Ascending aorta (tissue), 2 donors: ENCODE measurements around the gene MYEOV. TPM values are rescaled to one million over a fixed set of nuclear protein-coding genes. Genes with fewer than 3 reads are reported as not detected.

ENCODE experiments used
- DNase-seq, 2 donors: peaks; one replicate each; pipeline ENCODE4 v3.0.0-alpha.2; 2019; ENCODE audit warnings: low spot score in 2 of 2
- H3K27ac ChIP-seq, 2 donors: fragments of 200-600 bp; sonication (generic); one replicate each; pipeline ENCODE4 v1.5.1; 2016 to 2017; ENCODE audit warnings: mild to moderate bottlenecking in 1 of 2
- H3K27me3 ChIP-seq: fragments of 200-600 bp; sonication (generic); one replicate; pipeline ENCODE4 v1.5.1; 2017
- H3K36me3 ChIP-seq, 2 donors: fragments of 200-600 bp; sonication (generic); one replicate each; pipeline ENCODE4 v1.5.1; 2016
- H3K4me1 ChIP-seq, 2 donors: fragments of 200-600 bp; sonication (generic); one replicate each; pipeline ENCODE4 v1.5.1; 2016 to 2017; ENCODE audit warnings: mild to moderate bottlenecking in 1 of 2
- H3K4me3 ChIP-seq, 2 donors: fragments of 200-600 bp; sonication (generic); one replicate each; pipeline ENCODE4 v1.5.1; 2016 to 2017; ENCODE audit warnings: mild to moderate bottlenecking in 1 of 2
- H3K9me3 ChIP-seq, 2 donors: fragments of 200-600 bp; sonication (generic); one replicate each; pipeline ENCODE4 v1.5.1; 2016
- intact Hi-C: fragments of 100-400 bp; cut with DNase I; formaldehyde crosslinking; loops from one replicate; pipeline ENCODE4 v1.15.1; 2023
- total RNA-seq: library from RNA; depleted of rRNA; stranded (reverse); fragments of >200 nt; gene quantifications from one replicate; pipeline ENCODE4 v1.1.0, GENCODE V29; 2016
- TF ChIP-seq, protein P1 (sequence below), 3 experiments: fragments of 200-600 bp in 2 of 3; fragments of 450-650 bp in 1 of 3; sonication (generic) in 2 of 3; IDR thresholded peaks; one replicate each; pipeline ENCODE4 v1.5.1; 2016 to 2019; ENCODE audit warnings: antibody characterized with exemption in 3 of 3, mild to moderate bottlenecking in 1 of 3, moderate library complexity in 1 of 3

The MYEOV gene
- total RNA-seq, 1 donor from 2014 or later, result not detected

DNA sequence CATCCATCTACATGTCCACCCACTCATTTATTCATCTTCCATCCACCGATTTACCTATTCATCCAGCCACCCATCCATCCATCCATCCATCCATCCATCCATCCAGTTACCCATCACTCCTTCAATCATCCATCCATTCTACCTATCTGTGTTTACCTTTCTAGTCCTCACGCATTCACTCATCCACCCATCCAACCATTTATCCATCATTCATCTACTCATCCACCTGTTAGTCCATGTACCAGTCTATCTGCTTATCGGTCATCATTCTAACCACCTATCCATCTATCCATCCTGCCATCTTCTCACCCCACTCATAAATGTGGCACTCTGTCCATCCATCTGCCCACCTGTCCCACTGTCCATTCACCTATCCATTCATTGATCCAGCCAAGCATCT lies 21.9 kb upstream of the MYEOV start:
- H3K27me3 ChIP-seq, result no peaks in the 10 kb centered on the region
- no peak overlapping the region for H3K27ac ChIP-seq
- H3K4me1 ChIP-seq, result no peaks in the 10 kb centered on the region
- TF ChIP-seq, protein P1, sequence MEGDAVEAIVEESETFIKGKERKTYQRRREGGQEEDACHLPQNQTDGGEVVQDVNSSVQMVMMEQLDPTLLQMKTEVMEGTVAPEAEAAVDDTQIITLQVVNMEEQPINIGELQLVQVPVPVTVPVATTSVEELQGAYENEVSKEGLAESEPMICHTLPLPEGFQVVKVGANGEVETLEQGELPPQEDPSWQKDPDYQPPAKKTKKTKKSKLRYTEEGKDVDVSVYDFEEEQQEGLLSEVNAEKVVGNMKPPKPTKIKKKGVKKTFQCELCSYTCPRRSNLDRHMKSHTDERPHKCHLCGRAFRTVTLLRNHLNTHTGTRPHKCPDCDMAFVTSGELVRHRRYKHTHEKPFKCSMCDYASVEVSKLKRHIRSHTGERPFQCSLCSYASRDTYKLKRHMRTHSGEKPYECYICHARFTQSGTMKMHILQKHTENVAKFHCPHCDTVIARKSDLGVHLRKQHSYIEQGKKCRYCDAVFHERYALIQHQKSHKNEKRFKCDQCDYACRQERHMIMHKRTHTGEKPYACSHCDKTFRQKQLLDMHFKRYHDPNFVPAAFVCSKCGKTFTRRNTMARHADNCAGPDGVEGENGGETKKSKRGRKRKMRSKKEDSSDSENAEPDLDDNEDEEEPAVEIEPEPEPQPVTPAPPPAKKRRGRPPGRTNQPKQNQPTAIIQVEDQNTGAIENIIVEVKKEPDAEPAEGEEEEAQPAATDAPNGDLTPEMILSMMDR (IDR thresholded peaks at IDR 0.05), result no peak
- intact Hi-C loops, result no loop called here
- no peaks in the 10 kb centered on the region for H3K9me3 ChIP-seq
- H3K4me3 ChIP-seq, result no peak overlapping the region
- H3K36me3 ChIP-seq, result no peaks in the 10 kb centered on the region
- no peak for DNase-seq

DNA sequence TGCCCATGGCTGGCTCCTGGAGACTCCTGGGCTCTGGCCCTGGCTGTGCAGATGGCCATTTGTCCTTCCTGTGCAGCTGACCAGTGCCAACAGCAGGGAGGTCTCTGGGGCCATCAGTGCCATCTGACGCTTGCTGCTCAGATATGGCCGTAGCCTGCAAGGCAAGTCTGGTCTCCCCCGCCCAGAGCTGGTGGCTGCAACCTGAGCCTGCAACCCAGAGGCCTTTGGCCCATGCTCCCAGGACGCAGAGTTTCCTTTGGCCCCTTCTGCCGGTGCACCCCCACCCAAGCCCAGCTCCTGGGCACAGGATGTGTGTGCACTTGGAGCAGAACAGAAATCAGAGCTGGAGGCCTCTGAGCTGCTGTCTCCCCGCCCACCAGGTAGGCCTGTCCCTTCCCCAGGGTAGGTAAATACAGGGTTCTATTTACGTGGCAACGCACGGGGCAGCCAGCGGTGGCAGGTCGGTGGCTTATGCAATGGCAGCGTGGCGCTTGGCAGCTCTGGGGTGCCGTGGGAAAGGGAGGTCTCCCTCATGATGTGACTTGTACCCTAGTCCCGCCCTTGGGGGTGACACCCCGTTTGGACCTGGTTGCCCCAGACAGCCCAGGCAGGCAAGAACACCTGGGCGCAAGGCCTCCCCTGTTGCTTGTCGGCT lies 21.0 kb upstream of the MYEOV start:
- H3K36me3 ChIP-seq, result no peaks in the 10 kb centered on the region
- intact Hi-C loops, result no loop called here
- H3K4me3 ChIP-seq, result no peak overlapping the region
- no peaks in the 10 kb centered on the region for H3K4me1 ChIP-seq
- no peak for DNase-seq
- TF ChIP-seq, protein P1 (IDR thresholded peaks at IDR 0.05), result no peak
- no peak overlapping the region for H3K27ac ChIP-seq
- H3K27me3 ChIP-seq, result no peaks in the 10 kb centered on the region
- H3K9me3 ChIP-seq, result no peaks in the 10 kb centered on the region

DNA sequence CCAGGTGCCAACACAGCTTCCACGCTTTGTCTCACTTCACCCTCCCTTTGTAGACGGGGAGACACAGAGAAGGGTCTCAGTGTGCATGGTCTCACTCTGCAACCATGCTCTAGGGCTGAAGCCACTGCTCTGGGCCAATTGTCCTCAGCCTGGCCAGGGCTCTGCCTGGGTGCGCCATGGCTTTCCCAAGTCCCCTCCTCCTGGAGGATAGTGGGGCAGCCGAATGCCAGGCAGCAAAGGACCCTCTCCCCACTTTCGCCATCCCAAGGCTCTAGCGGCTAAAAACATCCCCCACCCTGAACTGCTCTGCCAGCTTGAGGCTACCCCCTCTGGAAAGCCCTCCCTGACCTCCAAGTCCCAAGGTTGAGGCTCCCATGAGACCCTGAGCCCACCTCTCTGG lies 20.4 kb upstream of the MYEOV start:
- TF ChIP-seq, protein P1 (IDR thresholded peaks at IDR 0.05), result no peak
- no peaks in the 10 kb centered on the region for H3K4me1 ChIP-seq
- DNase-seq, result no peak
- H3K4me3 ChIP-seq, result no peak overlapping the region
- no peaks in the 10 kb centered on the region for H3K9me3 ChIP-seq
- no peak overlapping the region for H3K27ac ChIP-seq
- intact Hi-C loops, result no loop called here
- no peaks in the 10 kb centered on the region for H3K36me3 ChIP-seq
- H3K27me3 ChIP-seq, result no peaks in the 10 kb centered on the region

DNA sequence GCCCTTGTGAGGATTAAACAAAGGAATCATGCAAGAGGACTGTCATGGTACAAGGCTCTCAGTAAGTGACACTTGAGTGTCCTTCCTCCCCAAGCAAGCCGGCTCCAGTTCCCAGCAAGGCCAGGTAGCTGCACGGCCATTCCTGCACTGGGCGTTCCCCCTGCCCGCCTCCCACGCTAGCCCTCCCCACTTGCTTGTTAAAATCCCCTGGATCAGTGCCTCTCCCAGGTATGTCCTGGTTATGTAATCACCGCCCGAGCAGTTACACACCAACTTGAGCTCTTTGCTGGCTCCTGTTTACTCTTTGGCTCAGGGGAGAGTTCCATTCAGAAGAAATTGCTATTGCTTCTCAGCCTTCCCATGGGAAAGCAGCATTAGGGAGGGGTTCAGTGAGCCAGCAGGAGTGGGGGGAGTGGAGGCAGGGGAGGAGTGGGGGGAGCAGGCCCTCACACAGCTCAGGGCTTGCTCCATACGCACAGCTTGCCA lies 19.4 kb upstream of the MYEOV start:
- intact Hi-C loops, result no loop called here
- Histone ChIP-seq H3K27ac (no peak overlapping the region), H3K27me3 (no peaks in the 10 kb centered on the region), H3K36me3 (no peaks in the 10 kb centered on the region), H3K9me3 (no peaks in the 10 kb centered on the region), H3K4me3 (no peak overlapping the region), H3K4me1 (no peaks in the 10 kb centered on the region)
- TF ChIP-seq, protein P1 (IDR thresholded peaks at IDR 0.05), result no peak
- DNase-seq, result no peak

DNA sequence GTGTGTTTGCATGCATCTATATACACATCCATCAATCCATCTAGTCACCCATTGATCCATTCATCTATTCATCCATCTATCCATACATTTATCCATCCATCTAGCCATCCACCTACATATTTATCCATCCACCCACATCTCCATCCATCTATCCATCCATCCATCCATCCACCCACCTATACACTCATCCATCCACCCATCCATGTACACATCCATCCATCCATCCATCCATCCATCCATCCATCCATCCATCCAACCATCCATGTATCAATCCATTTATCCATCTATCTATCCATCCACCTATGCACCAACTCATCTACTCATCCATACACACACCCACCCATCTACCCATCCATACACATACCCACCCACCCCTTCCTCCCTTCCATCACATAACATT lies 18.8 kb upstream of the MYEOV start:
- intact Hi-C loops, result no loop called here
- Histone ChIP-seq H3K36me3 (no peaks in the 10 kb centered on the region), H3K9me3 (no peaks in the 10 kb centered on the region), H3K4me1 (no peaks in the 10 kb centered on the region), H3K4me3 (no peak overlapping the region), H3K27me3 (no peaks in the 10 kb centered on the region), H3K27ac (no peak overlapping the region)
- TF ChIP-seq, protein P1 (IDR thresholded peaks at IDR 0.05), result no peak
- no peak for DNase-seq

DNA sequence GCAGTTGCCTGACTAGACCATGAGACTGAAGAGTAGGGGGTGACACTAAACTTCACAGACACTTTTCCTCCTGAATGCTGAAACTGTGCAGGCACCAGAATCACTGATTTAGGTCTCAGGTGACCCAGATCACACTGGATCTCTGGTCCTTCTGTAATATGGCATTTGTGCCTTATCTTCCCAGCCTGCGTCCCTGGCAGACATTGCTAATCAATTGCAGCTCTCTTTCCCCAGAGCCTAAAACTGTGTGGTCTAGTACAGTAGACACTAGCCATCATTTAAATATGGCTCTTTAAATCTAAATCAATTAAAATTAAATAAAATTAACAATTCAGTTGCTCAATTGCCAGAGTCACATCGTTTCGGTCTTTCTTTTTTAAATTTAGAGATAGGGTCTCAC lies 17.8 kb upstream of the MYEOV start:
- Histone ChIP-seq H3K27ac (no peak overlapping the region), H3K36me3 (no peaks in the 10 kb centered on the region), H3K27me3 (no peaks in the 10 kb centered on the region), H3K9me3 (no peaks in the 10 kb centered on the region), H3K4me3 (no peak overlapping the region), H3K4me1 (no peaks in the 10 kb centered on the region)
- intact Hi-C loops, result no loop called here
- TF ChIP-seq, protein P1 (IDR thresholded peaks at IDR 0.05), result no peak
- no peak for DNase-seq
